Panc1 (cell line): Measurements from ENCODE around the gene HSDL1. TPM values are rescaled to one million over a fixed set of nuclear protein-coding genes. Genes with fewer than 3 reads are reported as not detected.

Experiments
- ATAC-seq: fragments of 200-7000 bp; cut with Tn5 transposase; 2 replicates; pipeline ENCODE4 v1.9.1; 2020; ENCODE audit warnings: mild to moderate bottlenecking, moderate library complexity
- BruUV-seq: library from RNA; stranded (reverse); fragments of 400-500 nt; replicated peaks from 2 replicates; lab custom pipeline; 2021; lab: Mats Ljungman, UMichigan
- CTCF ChIA-PET: fragments of 300-600 bp; sonication (Branson Sonifier 250); formaldehyde crosslinking; loops from one replicate; lab custom pipeline; 2022; ENCODE audit warnings: antibody characterized with exemption; lab: Charles Lee
- POLR2A ChIA-PET: fragments of 300-600 bp; sonication (Branson Sonifier 250); formaldehyde crosslinking; loops from one replicate; lab custom pipeline; 2022; ENCODE audit warnings: antibody characterized with exemption; lab: Charles Lee
- DNase-seq: peaks from one replicate; pipeline ENCODE4 v3.0.0-alpha.2; 2010; ENCODE audit warnings: low read depth, low spot score
- H3K27ac ChIP-seq: 2 replicates; pipeline ENCODE4 v1.5.1; 2011; ENCODE audit warnings: mild to moderate bottlenecking, low read length, inconsistent platforms
- H3K27me3 ChIP-seq: fragments of 200-500 bp; sonication (Bioruptor generic); 2 replicates; pipeline ENCODE4 v1.6.0; 2014; ENCODE audit warnings: low read length, inconsistent platforms; ENCODE audit not compliant: control insufficient read depth, insufficient read depth
- H3K36me3 ChIP-seq: fragments of 200-500 bp; sonication (Bioruptor generic); 2 replicates; pipeline ENCODE4 v1.5.1; 2014; ENCODE audit warnings: inconsistent platforms, mild to moderate bottlenecking, low read length, moderate library complexity; ENCODE audit not compliant: control insufficient read depth, insufficient read depth
- H3K4me1 ChIP-seq: 2 replicates; pipeline ENCODE4 v1.5.1; 2011; ENCODE audit warnings: inconsistent platforms, mild to moderate bottlenecking, low read length, moderate library complexity; ENCODE audit not compliant: control insufficient read depth, insufficient read depth
- H3K4me3 ChIP-seq, 2 experiments: 2 replicates each; pipeline ENCODE4 v1.5.1; 2011 to 2012; ENCODE audit warnings: low read depth in 2 of 2, low read length in 2 of 2, mild to moderate bottlenecking in 2 of 2, inconsistent platforms in 1 of 2, moderate library complexity in 1 of 2
- H3K9me3 ChIP-seq: fragments of 200-500 bp; sonication (Bioruptor generic); 2 replicates; pipeline ENCODE4 v1.5.1; 2014; ENCODE audit warnings: low read depth, mild to moderate bottlenecking, inconsistent platforms, low read length, moderate library complexity; ENCODE audit not compliant: control insufficient read depth, insufficient read depth
- POLR2AphosphoS5 ChIP-seq: IDR thresholded peaks from 2 replicates; pipeline ENCODE4 v1.6.1; 2012; ENCODE audit warnings: mild to moderate bottlenecking, low read depth, low read length, moderate library complexity
- SIN3A ChIP-seq: IDR thresholded peaks from 2 replicates; pipeline ENCODE4 v1.6.1; 2012; ENCODE audit warnings: low read depth, mild to moderate bottlenecking, low read length, moderate library complexity, borderline replicate concordance; ENCODE audit not compliant: insufficient read depth
- TCF7L2 ChIP-seq: IDR thresholded peaks from 2 replicates; pipeline ENCODE4 v1.6.1; 2011; ENCODE audit warnings: mild to moderate bottlenecking, low read depth, low read length, inconsistent platforms
- in situ Hi-C: cut with HindIII; loops from 2 replicates; pipeline ENCODE4 v1.10.0; 2016; ENCODE audit warnings: low sequenced_read_pairs, low pct_unique_long_range_greater_than_20kb
- intact Hi-C: fragments of 100-400 bp; cut with micrococcal nuclease; formaldehyde crosslinking; loops from one replicate; pipeline ENCODE4 v1.10.0; 2022; ENCODE audit not compliant: unreplicated experiment
- total RNA-seq: library from RNA; stranded (reverse); gene quantifications from one replicate; pipeline ENCODE4 v1.2.1, GENCODE V29; 2021; ENCODE audit not compliant: unreplicated experiment
- TF ChIP-seq, protein P1 (sequence below): fragments of 450-650 bp; IDR thresholded peaks from 2 replicates; pipeline ENCODE4 v1.5.1; 2017; ENCODE audit warnings: mild to moderate bottlenecking
- TF ChIP-seq, protein P2 (sequence below), 2 experiments: IDR thresholded peaks; 2 replicates each; pipeline ENCODE4 v1.6.1; 2011 to 2012; ENCODE audit warnings: low read depth in 2 of 2, control low read depth in 1 of 2, low read length in 1 of 2, mild to moderate bottlenecking in 1 of 2, moderate library complexity in 1 of 2; ENCODE audit not compliant: insufficient read depth in 1 of 2

The HSDL1 gene
- total RNA-seq, 1 experiment from 2014 or later, result 24.6 TPM

DNA sequence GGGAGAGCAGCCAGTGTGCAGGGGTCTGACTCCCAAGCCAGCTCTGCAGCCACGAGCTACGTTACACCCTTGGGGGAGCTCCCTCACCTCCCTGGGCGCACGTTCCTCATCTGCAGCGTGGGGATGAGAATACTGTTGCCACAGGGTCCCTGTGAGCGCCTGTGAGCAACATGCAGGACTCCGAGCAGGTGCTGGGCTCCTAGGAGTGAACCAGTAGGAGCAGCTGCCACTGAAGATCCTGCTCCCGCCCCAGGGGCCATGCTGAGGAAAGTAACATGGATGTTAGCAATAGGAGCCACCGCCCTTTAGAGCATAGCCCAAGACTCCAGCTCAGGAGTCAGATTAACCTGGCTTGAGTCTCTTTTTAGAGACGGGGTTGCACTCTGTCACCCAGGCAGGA is 16.1 kb upstream of the HSDL1 start:
- DNase-seq (no peak), ATAC-seq (no peak)
- TF ChIP-seq, protein P1, sequence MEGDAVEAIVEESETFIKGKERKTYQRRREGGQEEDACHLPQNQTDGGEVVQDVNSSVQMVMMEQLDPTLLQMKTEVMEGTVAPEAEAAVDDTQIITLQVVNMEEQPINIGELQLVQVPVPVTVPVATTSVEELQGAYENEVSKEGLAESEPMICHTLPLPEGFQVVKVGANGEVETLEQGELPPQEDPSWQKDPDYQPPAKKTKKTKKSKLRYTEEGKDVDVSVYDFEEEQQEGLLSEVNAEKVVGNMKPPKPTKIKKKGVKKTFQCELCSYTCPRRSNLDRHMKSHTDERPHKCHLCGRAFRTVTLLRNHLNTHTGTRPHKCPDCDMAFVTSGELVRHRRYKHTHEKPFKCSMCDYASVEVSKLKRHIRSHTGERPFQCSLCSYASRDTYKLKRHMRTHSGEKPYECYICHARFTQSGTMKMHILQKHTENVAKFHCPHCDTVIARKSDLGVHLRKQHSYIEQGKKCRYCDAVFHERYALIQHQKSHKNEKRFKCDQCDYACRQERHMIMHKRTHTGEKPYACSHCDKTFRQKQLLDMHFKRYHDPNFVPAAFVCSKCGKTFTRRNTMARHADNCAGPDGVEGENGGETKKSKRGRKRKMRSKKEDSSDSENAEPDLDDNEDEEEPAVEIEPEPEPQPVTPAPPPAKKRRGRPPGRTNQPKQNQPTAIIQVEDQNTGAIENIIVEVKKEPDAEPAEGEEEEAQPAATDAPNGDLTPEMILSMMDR, result no peak
- TF ChIP-seq, protein P2, sequence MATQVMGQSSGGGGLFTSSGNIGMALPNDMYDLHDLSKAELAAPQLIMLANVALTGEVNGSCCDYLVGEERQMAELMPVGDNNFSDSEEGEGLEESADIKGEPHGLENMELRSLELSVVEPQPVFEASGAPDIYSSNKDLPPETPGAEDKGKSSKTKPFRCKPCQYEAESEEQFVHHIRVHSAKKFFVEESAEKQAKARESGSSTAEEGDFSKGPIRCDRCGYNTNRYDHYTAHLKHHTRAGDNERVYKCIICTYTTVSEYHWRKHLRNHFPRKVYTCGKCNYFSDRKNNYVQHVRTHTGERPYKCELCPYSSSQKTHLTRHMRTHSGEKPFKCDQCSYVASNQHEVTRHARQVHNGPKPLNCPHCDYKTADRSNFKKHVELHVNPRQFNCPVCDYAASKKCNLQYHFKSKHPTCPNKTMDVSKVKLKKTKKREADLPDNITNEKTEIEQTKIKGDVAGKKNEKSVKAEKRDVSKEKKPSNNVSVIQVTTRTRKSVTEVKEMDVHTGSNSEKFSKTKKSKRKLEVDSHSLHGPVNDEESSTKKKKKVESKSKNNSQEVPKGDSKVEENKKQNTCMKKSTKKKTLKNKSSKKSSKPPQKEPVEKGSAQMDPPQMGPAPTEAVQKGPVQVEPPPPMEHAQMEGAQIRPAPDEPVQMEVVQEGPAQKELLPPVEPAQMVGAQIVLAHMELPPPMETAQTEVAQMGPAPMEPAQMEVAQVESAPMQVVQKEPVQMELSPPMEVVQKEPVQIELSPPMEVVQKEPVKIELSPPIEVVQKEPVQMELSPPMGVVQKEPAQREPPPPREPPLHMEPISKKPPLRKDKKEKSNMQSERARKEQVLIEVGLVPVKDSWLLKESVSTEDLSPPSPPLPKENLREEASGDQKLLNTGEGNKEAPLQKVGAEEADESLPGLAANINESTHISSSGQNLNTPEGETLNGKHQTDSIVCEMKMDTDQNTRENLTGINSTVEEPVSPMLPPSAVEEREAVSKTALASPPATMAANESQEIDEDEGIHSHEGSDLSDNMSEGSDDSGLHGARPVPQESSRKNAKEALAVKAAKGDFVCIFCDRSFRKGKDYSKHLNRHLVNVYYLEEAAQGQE (IDR thresholded peaks at IDR 0.05; ENCODE audit: insufficient read depth in 1 of 2, low read depth in 2 of 2, low read length in 1 of 2), result no peak
- TF ChIP-seq TCF7L2 (no peak), POLR2AphosphoS5 (no peak), SIN3A (no peak)
- POLR2A ChIA-PET, result no interaction called here
- BruUV-seq, result no TSS peak
- in situ Hi-C loops (no loop called here), intact Hi-C loops (no loop called here)
- Histone ChIP-seq H3K9me3 (no peaks in the 10 kb centered on the region), H3K27me3 (0 out of 2 replicates have a peak, but pooled peaks cover 3% of the 10 kb centered on the region), H3K36me3 (no peaks in the 10 kb centered on the region), H3K4me1 (no peaks in the 10 kb centered on the region; the same call in 1 of the 2 replicates), H3K27ac (no peak overlapping the region), H3K4me3 (no peak overlapping the region)
- CTCF ChIA-PET, result no interaction called here

DNA sequence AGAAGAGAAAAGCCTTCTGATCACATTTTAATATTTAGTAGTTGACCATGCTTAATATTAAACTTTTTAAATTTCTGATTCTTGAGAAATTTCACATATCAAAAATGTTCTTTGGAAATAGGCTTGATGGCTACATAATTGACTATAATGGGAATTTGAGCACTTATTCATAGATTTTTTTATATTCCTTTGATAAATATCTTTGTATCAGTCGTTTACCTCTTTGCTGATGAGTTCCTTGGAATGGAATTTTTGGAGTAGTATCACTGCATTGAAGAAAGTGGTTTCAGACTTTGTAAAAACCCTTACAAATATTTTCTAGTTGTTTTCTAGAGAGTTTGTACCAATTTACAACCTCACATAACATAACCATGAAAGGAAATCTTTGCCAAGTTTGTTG is 14.8 kb upstream of the HSDL1 start:
- Histone ChIP-seq H3K27me3 (no peaks in the 10 kb centered on the region), H3K4me1 (no peaks in the 10 kb centered on the region; the same call in 1 of the 2 replicates), H3K27ac (no peak overlapping the region), H3K36me3 (no peaks in the 10 kb centered on the region), H3K9me3 (no peaks in the 10 kb centered on the region), H3K4me3 (no peak overlapping the region)
- no TSS peak for BruUV-seq
- TF ChIP-seq, protein P2 (IDR thresholded peaks at IDR 0.05; ENCODE audit: insufficient read depth in 1 of 2, low read depth in 2 of 2, low read length in 1 of 2), result no peak
- no peak for TF ChIP-seq SIN3A
- TF ChIP-seq TCF7L2, result no peak
- no peak for TF ChIP-seq POLR2AphosphoS5
- POLR2A ChIA-PET, result no interaction called here
- in situ Hi-C loops, result no loop called here
- ATAC-seq (no peak), DNase-seq (no peak)
- CTCF ChIA-PET, result no interaction called here
- intact Hi-C loops, result no loop called here
